Mesendoderm (in vitro differentiated cells): Measurements from ENCODE around the gene FARSA.
"Not testable (repeated sequence)": the region's sequence is repeated elsewhere in the genome, so short reads cannot be mapped to it uniquely, and the experiment has no call there.

ENCODE experiments used
- DNase-seq: peaks from one replicate; pipeline ENCODE4 v3.0.0; 2013
- H2AK5ac ChIP-seq: 2 replicates; pipeline ENCODE4 v1.6.1; 2013; ENCODE audit warnings: low read length, inconsistent platforms
- H2BK120ac ChIP-seq: 2 replicates; pipeline ENCODE4 v1.6.1; 2013; ENCODE audit warnings: low read depth, mild to moderate bottlenecking, low read length, moderate library complexity, mixed read lengths
- H2BK15ac ChIP-seq: replicated peaks from 2 replicates; pipeline ENCODE4 v1.6.1; 2013; ENCODE audit warnings: low read depth, mild to moderate bottlenecking, moderate library complexity
- H2BK5ac ChIP-seq: 2 replicates; pipeline ENCODE4 v1.6.1; 2013; ENCODE audit warnings: low read length, inconsistent platforms
- H3K18ac ChIP-seq: 2 replicates; pipeline ENCODE4 v1.6.1; 2013; ENCODE audit warnings: mild to moderate bottlenecking, low read length, mixed read lengths
- H3K23ac ChIP-seq: one replicate; pipeline ENCODE4 v1.6.1; 2013; ENCODE audit warnings: low read length
- H3K27ac ChIP-seq: 2 replicates; pipeline ENCODE4 v1.5.1; 2013; ENCODE audit warnings: low read depth, mild to moderate bottlenecking, inconsistent platforms, low read length, moderate library complexity
- H3K27me3 ChIP-seq: 2 replicates; pipeline ENCODE4 v1.6.1; 2013; ENCODE audit warnings: low read length, control low read depth, mild to moderate bottlenecking, inconsistent platforms; ENCODE audit not compliant: insufficient read depth, poor library complexity
- H3K36me3 ChIP-seq: 2 replicates; pipeline ENCODE4 v1.6.1; 2013; ENCODE audit warnings: low read length, inconsistent platforms; ENCODE audit not compliant: control insufficient read depth, insufficient read depth
- H3K4ac ChIP-seq: one replicate; pipeline ENCODE4 v1.6.1; 2013; ENCODE audit warnings: low read depth, mild to moderate bottlenecking, low read length, moderate library complexity
- H3K4me1 ChIP-seq: 2 replicates; pipeline ENCODE4 v1.6.1; 2013; ENCODE audit warnings: low read depth, low read length, inconsistent platforms; ENCODE audit not compliant: control insufficient read depth
- H3K4me2 ChIP-seq: 2 replicates; pipeline ENCODE4 v1.6.1; 2013; ENCODE audit warnings: low read length
- H3K4me3 ChIP-seq: 2 replicates; pipeline ENCODE4 v1.5.1; 2013; ENCODE audit warnings: mild to moderate bottlenecking, low read length
- H3K56ac ChIP-seq: one replicate; pipeline ENCODE4 v1.6.1; 2013; ENCODE audit warnings: low read length
- H3K79me1 ChIP-seq: 2 replicates; pipeline ENCODE4 v1.6.1; 2013; ENCODE audit warnings: low read length, inconsistent platforms
- H3K79me2 ChIP-seq: 2 replicates; pipeline ENCODE4 v1.6.1; 2013; ENCODE audit warnings: mild to moderate bottlenecking, low read length; ENCODE audit not compliant: control insufficient read depth, insufficient read depth
- H3K9ac ChIP-seq: 2 replicates; pipeline ENCODE4 v1.6.1; 2013; ENCODE audit warnings: low read length, inconsistent platforms
- H4K5ac ChIP-seq: one replicate; pipeline ENCODE4 v1.6.1; 2013; ENCODE audit warnings: low read length
- H4K8ac ChIP-seq: one replicate; pipeline ENCODE4 v1.6.1; 2013; ENCODE audit warnings: low read depth, mild to moderate bottlenecking, control low read depth, low read length, moderate library complexity
- WGBS: extraction: QIAGEN DNeasy Blood & Tissue Kit; methylation state at CpG from one replicate; pipeline ENCODE4 v1.1.7; 2013; ENCODE audit warnings: low lambda C conversion rate, missing lambda C conversion rate; ENCODE audit not compliant: insufficient coverage; ENCODE audit errors: extremely low coverage; 5-methylcytosine and 5-hydroxymethylcytosine counted together

The FARSA gene

GRCh38 chr19:12924621-12925310, 8.7 kb downstream of the FARSA start:
- no peaks in the 10 kb centered on the region for H3K79me1 ChIP-seq
- no peak overlapping the region for H4K8ac ChIP-seq
- H2BK5ac ChIP-seq, result no peak overlapping the region
- no peak overlapping the region for H3K23ac ChIP-seq
- no peak overlapping the region for H4K5ac ChIP-seq
- H3K36me3 ChIP-seq, result peaks cover 18% of the 10 kb centered on the region
- no peak overlapping the region for H3K27ac ChIP-seq
- H2BK120ac ChIP-seq, result no peak overlapping the region
- H3K18ac ChIP-seq, result no peak overlapping the region
- no peak overlapping the region for H3K4me3 ChIP-seq
- WGBS, result no CpG with 5 or more reads among the region's 29 CpGs
- no peaks in the 10 kb centered on the region for H3K79me2 ChIP-seq
- H2BK15ac ChIP-seq, result no peak overlapping the region
- H3K56ac ChIP-seq, result no peak overlapping the region
- H3K4me2 ChIP-seq, result no peak overlapping the region
- no peak for DNase-seq
- H3K27me3 ChIP-seq, result no peaks in the 10 kb centered on the region
- no peaks in the 10 kb centered on the region for H3K4me1 ChIP-seq
- H3K9ac ChIP-seq, result no peak overlapping the region
- H3K4ac ChIP-seq, result no peak overlapping the region
- H2AK5ac ChIP-seq, result no peak overlapping the region

GRCh38 chr19:12922959-12923358, 10.6 kb downstream of the FARSA start:
- no peaks in the 10 kb centered on the region for H3K79me1 ChIP-seq
- H3K23ac ChIP-seq, result no peak overlapping the region
- no peak overlapping the region for H3K4ac ChIP-seq
- no peak for DNase-seq
- H3K4me3 ChIP-seq, result no peak overlapping the region
- H3K4me1 ChIP-seq, result no peaks in the 10 kb centered on the region
- H2BK5ac ChIP-seq, result no peak overlapping the region
- H3K36me3 ChIP-seq, result peaks cover 13% of the 10 kb centered on the region
- H2BK120ac ChIP-seq, result no peak overlapping the region
- H3K4me2 ChIP-seq, result no peak overlapping the region
- no peak overlapping the region for H4K5ac ChIP-seq
- H3K9ac ChIP-seq, result no peak overlapping the region
- H3K56ac ChIP-seq, result no peak overlapping the region
- no peak overlapping the region for H2AK5ac ChIP-seq
- H3K18ac ChIP-seq, result no peak overlapping the region
- H3K79me2 ChIP-seq, result no peaks in the 10 kb centered on the region
- H4K8ac ChIP-seq, result no peak overlapping the region
- no peaks in the 10 kb centered on the region for H3K27me3 ChIP-seq
- H2BK15ac ChIP-seq, result no peak overlapping the region
- no peak overlapping the region for H3K27ac ChIP-seq
- WGBS, result no CpG with 5 or more reads among the region's 4 CpGs

GRCh38 chr19:12921047-12921446, 12.5 kb downstream of the FARSA start:
- no CpG with 5 or more reads among the region's 3 CpGs for WGBS

GRCh38 chr19:12918253-12918652, 15.3 kb downstream of the FARSA start:
- H3K79me2 ChIP-seq, result no peaks in the 10 kb centered on the region
- no peak overlapping the region for H2BK5ac ChIP-seq
- no peak overlapping the region for H2AK5ac ChIP-seq
- no peak overlapping the region for H3K9ac ChIP-seq
- no peak overlapping the region for H4K8ac ChIP-seq
- no peak for DNase-seq
- no peak overlapping the region for H3K4me2 ChIP-seq
- peaks cover 5% of the 10 kb centered on the region for H3K36me3 ChIP-seq
- no peak overlapping the region for H2BK120ac ChIP-seq
- H3K79me1 ChIP-seq, result no peaks in the 10 kb centered on the region
- H3K23ac ChIP-seq, result no peak overlapping the region
- no peak overlapping the region for H3K4ac ChIP-seq
- H3K27ac ChIP-seq, result no peak overlapping the region
- H3K4me3 ChIP-seq, result no peak overlapping the region
- no peak overlapping the region for H4K5ac ChIP-seq
- H3K27me3 ChIP-seq, result no peaks in the 10 kb centered on the region
- H2BK15ac ChIP-seq, result no peak overlapping the region
- no peak overlapping the region for H3K56ac ChIP-seq
- no CpG with 5 or more reads among the region's 14 CpGs for WGBS
- no peak overlapping the region for H3K18ac ChIP-seq
- peaks cover 6% of the 10 kb centered on the region for H3K4me1 ChIP-seq

More at GRCh38 chr19:12921047-12921446, 12.5 kb downstream of the FARSA start:
- H3K23ac ChIP-seq, result no peak overlapping the region
- no peak overlapping the region for H3K4me2 ChIP-seq
- no peak overlapping the region for H3K4ac ChIP-seq
- H2BK5ac ChIP-seq, result no peak overlapping the region
- no peaks in the 10 kb centered on the region for H3K79me2 ChIP-seq
- H4K8ac ChIP-seq, result no peak overlapping the region
- no peak overlapping the region for H3K9ac ChIP-seq
- H4K5ac ChIP-seq, result no peak overlapping the region
- no peak overlapping the region for H3K56ac ChIP-seq
- H3K18ac ChIP-seq, result no peak overlapping the region
- no peaks in the 10 kb centered on the region for H3K27me3 ChIP-seq
- DNase-seq, result no peak
- no peak overlapping the region for H2AK5ac ChIP-seq
- no peaks in the 10 kb centered on the region for H3K4me1 ChIP-seq
- no peak overlapping the region for H2BK15ac ChIP-seq
- H3K4me3 ChIP-seq, result no peak overlapping the region
- H3K79me1 ChIP-seq, result no peaks in the 10 kb centered on the region
- H3K36me3 ChIP-seq, result peaks cover 8% of the 10 kb centered on the region
- no peak overlapping the region for H3K27ac ChIP-seq
- no peak overlapping the region for H2BK120ac ChIP-seq

- H4K5ac ChIP-seq, H3K79me1 ChIP-seq, H3K56ac ChIP-seq, H4K8ac ChIP-seq, H3K4me3 ChIP-seq, H3K27ac ChIP-seq, H3K36me3 ChIP-seq, H3K79me2 ChIP-seq, H3K4me1 ChIP-seq, H3K4ac ChIP-seq, H2BK15ac ChIP-seq, H2BK120ac ChIP-seq, DNase-seq, H3K4me2 ChIP-seq, H2BK5ac ChIP-seq, H3K9ac ChIP-seq, H3K23ac ChIP-seq, H3K18ac ChIP-seq, H3K27me3 ChIP-seq, H2AK5ac ChIP-seq: not testable (repeated sequence)
- no CpG with 5 or more reads among the region's 4 CpGs for WGBS
Measured at GRCh38 chr19:12915860-12916259, 17.7 kb downstream of the FARSA start.
